T1000 (cell line): ENCODE results near the gene CIC.
"Not testable (repeated sequence)": the region's sequence is repeated elsewhere in the genome, so short reads cannot be mapped to it uniquely, and the experiment has no call there.

Experiments used
- DNase-seq: peaks from one replicate; lab custom pipeline; 2025; ENCODE audit warnings: mixed read lengths; lab: John Stamatoyannopoulos, UW

The CIC gene

GRCh38 chr19:42313096-42313839 lies 44.2 kb downstream of the CIC start, which contains the start of gene TMEM145:
TSS of gene TMEM145 (plus strand) at chr19:42313309. CDS start at chr19:42313377, 68 bp downstream.
- no peak for DNase-seq

GRCh38 chr19:42313840-42314755 lies 45.0 kb downstream of the CIC start:
- DNase-seq = no peak

GRCh38 chr19:42315024-42315423 lies 46.0 kb downstream of the CIC start:
- no peak for DNase-seq

- DNase-seq = no peak
Measured at GRCh38 chr19:42316223-42317211, 47.5 kb downstream of the CIC start.

- DNase-seq = no peak
Measured at GRCh38 chr19:42317535-42317934, 48.5 kb downstream of the CIC start.

GRCh38 chr19:42322305-42322704 lies 53.3 kb downstream of the CIC start:
- DNase-seq = no peak

- no peak for DNase-seq
Measured at GRCh38 chr19:42323473-42323851, 54.4 kb downstream of the CIC start.

GRCh38 chr19:42323852-42324654 lies 55.0 kb downstream of the CIC start:
- no peak for DNase-seq

GRCh38 chr19:42324655-42325307 lies 55.7 kb downstream of the CIC start:
- no peak for DNase-seq

- peak; percentile 95 for DNase-seq
Measured at GRCh38 chr19:42325308-42325895, 56.4 kb downstream of the CIC start, which contains the start of gene MEGF8. TSS of gene MEGF8 (plus strand) at chr19:42325635. CDS start at chr19:42326244, 609 bp downstream.

- peak; percentile 45 for DNase-seq
Measured at GRCh38 chr19:42325896-42326771, 57.1 kb downstream of the CIC start.

- DNase-seq = no peak
Measured at GRCh38 chr19:42326969-42327368, 57.9 kb downstream of the CIC start.

GRCh38 chr19:42327381-42327780 lies 58.3 kb downstream of the CIC start:
- no peak for DNase-seq

GRCh38 chr19:42328106-42328505 lies 59.1 kb downstream of the CIC start:
- DNase-seq = no peak

GRCh38 chr19:42328854-42329253 lies 59.8 kb downstream of the CIC start:
- no peak for DNase-seq

GRCh38 chr19:42330241-42330711 lies 61.2 kb downstream of the CIC start:
- DNase-seq = no peak

- not testable (repeated sequence) for DNase-seq
Measured at GRCh38 chr19:42331333-42331732, 62.3 kb downstream of the CIC start.

- no peak for DNase-seq
Measured at GRCh38 chr19:42332059-42332458, 63.0 kb downstream of the CIC start.

- no peak for DNase-seq
Measured at GRCh38 chr19:42333018-42333417, 64.0 kb downstream of the CIC start.
